Bone marrow (tissue), 2 donors: ENCODE results near the gene CBLB.

Experiments
- DNase-seq, 2 donors: peaks; one replicate each; lab custom pipeline; 2025; lab: John Stamatoyannopoulos, UW

CBLB gene

GRCh38 chr3:105868742-105869530 lies at the start of gene CBLB:
Gene CBLB (minus strand): TSS chr3:105869012. CDS start chr3:105867577, 1,435 bp downstream.
- peak; percentile 85 to 89 for DNase-seq

GRCh38 chr3:105916767-105917166 lies 48.0 kb upstream of the CBLB start:
- no peak for DNase-seq

GRCh38 chr3:105915524-105915923 lies 46.7 kb upstream of the CBLB start:
- DNase-seq = no peak

- no peak for DNase-seq
These were observed 44.8 kb upstream of the CBLB start for GRCh38 chr3:105913616-105914015.

- DNase-seq = no peak
These were observed 44.1 kb upstream of the CBLB start for GRCh38 chr3:105912891-105913290.

- DNase-seq = no peak
These were observed 42.7 kb upstream of the CBLB start for GRCh38 chr3:105911496-105911895.

- peak in 1 of 2 donors; percentile 79 for DNase-seq
These were observed 39.0 kb upstream of the CBLB start for GRCh38 chr3:105907777-105908176.

- no peak for DNase-seq
These were observed 38.0 kb upstream of the CBLB start for GRCh38 chr3:105906836-105907235.

- no peak for DNase-seq
These were observed 37.5 kb upstream of the CBLB start for GRCh38 chr3:105906345-105906744.

- DNase-seq = no peak
These were observed 36.5 kb upstream of the CBLB start for GRCh38 chr3:105905328-105905727.

- no peak for DNase-seq
These were observed 36.0 kb upstream of the CBLB start for GRCh38 chr3:105904678-105905284.

GRCh38 chr3:105904251-105904650 lies 35.4 kb upstream of the CBLB start:
- DNase-seq = no peak

- DNase-seq = no peak
These were observed 30.7 kb upstream of the CBLB start for GRCh38 chr3:105899516-105899915.

- DNase-seq = no peak
These were observed 22.3 kb upstream of the CBLB start for GRCh38 chr3:105891101-105891500.

GRCh38 chr3:105888621-105889579 lies 20.1 kb upstream of the CBLB start:
- no peak for DNase-seq

- no peak for DNase-seq
These were observed 16.4 kb upstream of the CBLB start for GRCh38 chr3:105885256-105885655.

- DNase-seq = no peak
These were observed 15.1 kb upstream of the CBLB start for GRCh38 chr3:105883798-105884377.

- DNase-seq = no peak
These were observed 12.0 kb upstream of the CBLB start for GRCh38 chr3:105880681-105881290.

GRCh38 chr3:105878061-105878460 lies 9.2 kb upstream of the CBLB start:
- DNase-seq = no peak

- DNase-seq = no peak
These were observed 8.6 kb upstream of the CBLB start for GRCh38 chr3:105877336-105877910.

- peak in 1 of 2 donors; percentile 37 for DNase-seq
These were observed 8.0 kb upstream of the CBLB start for GRCh38 chr3:105876780-105877327.
